Measurements from ENCODE around the gene NEURL1B.

DNA sequence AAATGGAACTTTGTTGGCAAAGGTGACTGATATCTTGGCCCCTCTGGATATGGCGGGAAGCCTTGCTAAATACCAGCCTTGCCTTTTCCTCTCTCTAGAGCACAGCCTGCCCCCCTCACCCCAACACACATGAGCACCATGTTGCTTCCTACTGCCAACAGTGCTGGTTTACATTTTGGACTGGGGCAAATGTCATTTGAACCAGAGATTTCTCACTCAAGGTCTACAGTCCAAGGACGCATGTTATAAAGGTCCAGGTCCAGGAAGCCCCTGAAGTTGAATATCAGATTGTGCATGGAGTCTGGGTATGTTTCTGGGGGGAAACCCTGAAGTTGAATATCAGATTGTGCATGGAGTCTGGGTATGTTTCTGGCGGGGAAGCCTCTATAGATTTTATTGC, 19.9 kb downstream of the NEURL1B start:
- no peak for TF ChIP-seq ZSCAN30 (tag by site-specific recombination; IDR thresholded peaks at IDR 0.05)
- TF ChIP-seq ZNF324 (tag by site-specific recombination; IDR thresholded peaks at IDR 0.05): no peak
- no peak for TF ChIP-seq ZNF558 (tag by site-specific recombination; IDR thresholded peaks at IDR 0.05)
- TF ChIP-seq, protein P1, sequence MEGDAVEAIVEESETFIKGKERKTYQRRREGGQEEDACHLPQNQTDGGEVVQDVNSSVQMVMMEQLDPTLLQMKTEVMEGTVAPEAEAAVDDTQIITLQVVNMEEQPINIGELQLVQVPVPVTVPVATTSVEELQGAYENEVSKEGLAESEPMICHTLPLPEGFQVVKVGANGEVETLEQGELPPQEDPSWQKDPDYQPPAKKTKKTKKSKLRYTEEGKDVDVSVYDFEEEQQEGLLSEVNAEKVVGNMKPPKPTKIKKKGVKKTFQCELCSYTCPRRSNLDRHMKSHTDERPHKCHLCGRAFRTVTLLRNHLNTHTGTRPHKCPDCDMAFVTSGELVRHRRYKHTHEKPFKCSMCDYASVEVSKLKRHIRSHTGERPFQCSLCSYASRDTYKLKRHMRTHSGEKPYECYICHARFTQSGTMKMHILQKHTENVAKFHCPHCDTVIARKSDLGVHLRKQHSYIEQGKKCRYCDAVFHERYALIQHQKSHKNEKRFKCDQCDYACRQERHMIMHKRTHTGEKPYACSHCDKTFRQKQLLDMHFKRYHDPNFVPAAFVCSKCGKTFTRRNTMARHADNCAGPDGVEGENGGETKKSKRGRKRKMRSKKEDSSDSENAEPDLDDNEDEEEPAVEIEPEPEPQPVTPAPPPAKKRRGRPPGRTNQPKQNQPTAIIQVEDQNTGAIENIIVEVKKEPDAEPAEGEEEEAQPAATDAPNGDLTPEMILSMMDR (tag by site-specific recombination; IDR thresholded peaks at IDR 0.05): no peak
- no peak for TF ChIP-seq ZNF221 (tag by site-specific recombination; IDR thresholded peaks at IDR 0.05; ENCODE audit: borderline replicate concordance)
